ENCODE results near the gene GAS5.

Gene GAS5

DNA sequence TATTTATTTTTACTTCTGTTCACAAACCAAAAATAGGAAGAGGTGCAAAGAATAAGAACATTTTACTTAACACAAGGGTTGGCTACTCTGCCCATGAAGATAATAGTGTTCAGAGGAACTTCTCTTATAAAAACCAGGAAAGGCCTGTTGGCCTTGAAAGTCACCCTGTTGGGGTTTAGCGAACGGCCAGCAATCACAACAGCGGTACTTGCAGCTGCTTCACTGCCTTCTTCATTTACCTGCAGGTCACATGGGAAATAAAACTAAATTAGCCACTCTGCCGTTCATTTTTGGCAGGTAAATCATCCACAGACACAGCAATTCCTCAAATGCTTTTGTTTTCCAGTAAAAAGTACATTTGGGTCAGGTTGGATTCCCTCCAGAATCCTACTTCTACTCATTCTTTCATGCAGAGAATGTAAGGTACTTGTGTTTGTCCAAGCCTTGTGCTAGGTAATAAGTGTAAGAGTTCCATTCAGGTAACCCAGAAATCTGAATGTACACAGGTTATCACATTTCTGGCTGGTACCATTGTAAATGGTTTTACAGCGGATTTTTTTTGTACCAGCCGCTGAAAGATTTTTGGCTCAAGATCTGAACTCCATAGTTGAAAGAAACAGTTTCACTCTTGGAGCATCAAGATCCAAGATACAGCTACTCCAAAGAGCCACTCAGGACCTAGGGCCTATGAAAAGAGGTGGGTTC, 36.2 kb upstream of the GAS5 start:
- Histone ChIP-seq H3K4ac (ENCODE audit: low read depth, low read length) (no peak overlapping the region), H3K56ac (ENCODE audit: low read length) (no peak overlapping the region), H3K18ac (ENCODE audit: low read length) (no peak overlapping the region), H2BK15ac (replicated peaks; ENCODE audit: low read depth) (no peak overlapping the region), H3K27me3 (ENCODE audit: insufficient read depth, low read length, poor library complexity) (no peaks in the 10 kb centered on the region), H3K36me3 (ENCODE audit: control insufficient read depth, insufficient read depth, low read length) (no peaks in the 10 kb centered on the region), H2BK5ac (ENCODE audit: low read length) (no peak overlapping the region), H3K9ac (ENCODE audit: low read length) (no peak overlapping the region), H2AK5ac (ENCODE audit: low read length) (no peak overlapping the region), H2BK120ac (ENCODE audit: low read depth, low read length) (no peak overlapping the region), H4K8ac (ENCODE audit: low read depth, low read length) (no peak overlapping the region), H3K79me2 (ENCODE audit: control insufficient read depth, insufficient read depth, low read length) (no peaks in the 10 kb centered on the region), H3K4me3 (ENCODE audit: low read length) (no peak overlapping the region), H3K79me1 (ENCODE audit: low read length) (peaks cover 1% of the 10 kb centered on the region), H3K4me2 (ENCODE audit: low read length) (no peak overlapping the region), H3K4me1 (ENCODE audit: control insufficient read depth, low read depth, low read length) (no peaks in the 10 kb centered on the region), H4K5ac (ENCODE audit: low read length) (no peak overlapping the region), H3K27ac (ENCODE audit: low read depth, low read length) (no peak overlapping the region), H3K23ac (ENCODE audit: low read length) (no peak overlapping the region)
- DNase-seq = no peak
- no CpG with 5 or more reads among the region's 6 CpGs for WGBS (ENCODE audit: extremely low coverage, insufficient coverage, low lambda C conversion rate)

- Histone ChIP-seq H3K79me2 (ENCODE audit: control insufficient read depth, insufficient read depth, low read length) (no peaks in the 10 kb centered on the region), H2BK120ac (ENCODE audit: low read depth, low read length) (no peak overlapping the region), H3K4me1 (ENCODE audit: control insufficient read depth, low read depth, low read length) (no peaks in the 10 kb centered on the region), H3K36me3 (ENCODE audit: control insufficient read depth, insufficient read depth, low read length) (no peaks in the 10 kb centered on the region), H3K9ac (ENCODE audit: low read length) (no peak overlapping the region), H4K8ac (ENCODE audit: low read depth, low read length) (no peak overlapping the region), H3K27me3 (ENCODE audit: insufficient read depth, low read length, poor library complexity) (no peaks in the 10 kb centered on the region), H3K4ac (ENCODE audit: low read depth, low read length) (no peak overlapping the region), H2BK5ac (ENCODE audit: low read length) (no peak overlapping the region), H4K5ac (ENCODE audit: low read length) (no peak overlapping the region), H3K79me1 (ENCODE audit: low read length) (peaks cover 1% of the 10 kb centered on the region), H3K4me3 (ENCODE audit: low read length) (no peak overlapping the region), H2AK5ac (ENCODE audit: low read length) (no peak overlapping the region), H3K18ac (ENCODE audit: low read length) (no peak overlapping the region), H3K4me2 (ENCODE audit: low read length) (no peak overlapping the region), H3K56ac (ENCODE audit: low read length) (no peak overlapping the region), H3K23ac (ENCODE audit: low read length) (no peak overlapping the region), H3K27ac (ENCODE audit: low read depth, low read length) (no peak overlapping the region), H2BK15ac (replicated peaks; ENCODE audit: low read depth) (no peak overlapping the region)
- DNase-seq = no peak
- 100% methylated on average over 1 of the region's 3 CpGs for WGBS (ENCODE audit: extremely low coverage, insufficient coverage, low lambda C conversion rate)
Observed at GRCh38 chr1:173900992-173901391, 33.2 kb upstream of the GAS5 start.

DNA sequence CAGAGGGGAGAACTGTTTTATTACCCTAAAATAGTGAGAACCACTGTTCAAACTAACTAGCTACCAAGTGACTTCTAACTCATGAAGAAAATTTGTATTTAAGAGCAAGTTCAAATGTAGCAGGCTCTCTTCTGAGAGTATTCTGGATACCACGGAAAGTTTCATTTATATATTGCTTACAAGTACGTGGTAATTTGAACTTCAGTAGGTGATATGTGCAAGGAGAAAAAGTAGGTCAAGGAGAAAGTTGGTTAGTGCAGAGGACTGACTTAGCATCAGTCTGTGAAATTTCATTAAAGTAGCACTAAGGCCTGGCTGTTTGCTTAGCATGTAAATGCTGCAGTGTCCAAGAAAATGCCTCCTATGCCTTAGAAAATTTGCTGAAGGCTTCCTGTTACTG, 32.6 kb upstream of the GAS5 start:
- no CpG with 5 or more reads among the region's 2 CpGs for WGBS (ENCODE audit: extremely low coverage, insufficient coverage, low lambda C conversion rate)

GRCh38 chr1:173894189-173894588, 26.4 kb upstream of the GAS5 start:
- Histone ChIP-seq H4K8ac (ENCODE audit: low read depth, low read length) (no peak overlapping the region), H4K5ac (ENCODE audit: low read length) (no peak overlapping the region), H3K4me2 (ENCODE audit: low read length) (no peak overlapping the region), H3K36me3 (ENCODE audit: control insufficient read depth, insufficient read depth, low read length) (no peaks in the 10 kb centered on the region), H2BK15ac (replicated peaks; ENCODE audit: low read depth) (no peak overlapping the region), H2AK5ac (ENCODE audit: low read length) (no peak overlapping the region), H2BK120ac (ENCODE audit: low read depth, low read length) (no peak overlapping the region), H3K27ac (ENCODE audit: low read depth, low read length) (no peak overlapping the region), H2BK5ac (ENCODE audit: low read length) (no peak overlapping the region), H3K79me2 (ENCODE audit: control insufficient read depth, insufficient read depth, low read length) (no peaks in the 10 kb centered on the region), H3K4me3 (ENCODE audit: low read length) (no peak overlapping the region), H3K4ac (ENCODE audit: low read depth, low read length) (no peak overlapping the region), H3K27me3 (ENCODE audit: insufficient read depth, low read length, poor library complexity) (no peaks in the 10 kb centered on the region), H3K9ac (ENCODE audit: low read length) (no peak overlapping the region), H3K18ac (ENCODE audit: low read length) (no peak overlapping the region), H3K23ac (ENCODE audit: low read length) (no peak overlapping the region), H3K56ac (ENCODE audit: low read length) (no peak overlapping the region), H3K4me1 (ENCODE audit: control insufficient read depth, low read depth, low read length) (no peaks in the 10 kb centered on the region), H3K79me1 (ENCODE audit: low read length) (peaks cover 5% of the 10 kb centered on the region)
- WGBS (ENCODE audit: extremely low coverage, insufficient coverage, low lambda C conversion rate) = no CpG with 5 or more reads among the region's 3 CpGs
- DNase-seq = no peak

More for the DNA sequence above, 32.6 kb upstream of the GAS5 start:
- Histone ChIP-seq H2BK5ac (ENCODE audit: low read length) (no peak overlapping the region), H3K27ac (ENCODE audit: low read depth, low read length) (no peak overlapping the region), H3K9ac (ENCODE audit: low read length) (no peak overlapping the region), H3K4me3 (ENCODE audit: low read length) (no peak overlapping the region), H3K4me2 (ENCODE audit: low read length) (no peak overlapping the region), H3K4ac (ENCODE audit: low read depth, low read length) (no peak overlapping the region), H2BK120ac (ENCODE audit: low read depth, low read length) (no peak overlapping the region), H3K4me1 (ENCODE audit: control insufficient read depth, low read depth, low read length) (no peaks in the 10 kb centered on the region), H3K79me1 (ENCODE audit: low read length) (peaks cover 3% of the 10 kb centered on the region), H3K23ac (ENCODE audit: low read length) (no peak overlapping the region), H3K79me2 (ENCODE audit: control insufficient read depth, insufficient read depth, low read length) (no peaks in the 10 kb centered on the region), H4K8ac (ENCODE audit: low read depth, low read length) (no peak overlapping the region), H3K27me3 (ENCODE audit: insufficient read depth, low read length, poor library complexity) (no peaks in the 10 kb centered on the region), H4K5ac (ENCODE audit: low read length) (no peak overlapping the region), H2AK5ac (ENCODE audit: low read length) (no peak overlapping the region), H3K36me3 (ENCODE audit: control insufficient read depth, insufficient read depth, low read length) (no peaks in the 10 kb centered on the region), H3K18ac (ENCODE audit: low read length) (no peak overlapping the region), H2BK15ac (replicated peaks; ENCODE audit: low read depth) (no peak overlapping the region), H3K56ac (ENCODE audit: low read length) (no peak overlapping the region)
- no peak for DNase-seq

DNA sequence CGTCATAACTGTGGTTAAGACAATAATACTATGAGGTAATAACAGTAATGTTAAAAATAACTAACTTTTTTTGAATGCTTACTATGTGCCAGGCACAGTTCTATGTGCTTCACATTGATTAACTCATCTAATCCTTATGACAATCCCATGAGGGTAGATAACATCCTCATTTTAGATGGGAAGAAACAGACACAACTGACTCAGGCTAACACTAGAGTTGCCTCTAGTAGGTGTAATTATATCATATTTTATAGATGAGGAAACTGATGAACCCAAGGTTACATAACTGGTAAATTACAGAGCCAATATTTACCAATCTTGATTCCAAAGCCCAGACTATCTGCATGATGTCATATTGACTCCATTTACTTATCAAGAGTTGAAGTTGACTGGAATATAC, 25.8 kb upstream of the GAS5 start:
- Histone ChIP-seq H3K56ac (ENCODE audit: low read length) (no peak overlapping the region), H3K4me1 (ENCODE audit: control insufficient read depth, low read depth, low read length) (no peaks in the 10 kb centered on the region), H3K23ac (ENCODE audit: low read length) (no peak overlapping the region), H3K79me1 (ENCODE audit: low read length) (peaks cover 6% of the 10 kb centered on the region), H4K5ac (ENCODE audit: low read length) (no peak overlapping the region), H3K9ac (ENCODE audit: low read length) (no peak overlapping the region), H3K4ac (ENCODE audit: low read depth, low read length) (no peak overlapping the region), H3K18ac (ENCODE audit: low read length) (no peak overlapping the region), H4K8ac (ENCODE audit: low read depth, low read length) (no peak overlapping the region), H3K27ac (ENCODE audit: low read depth, low read length) (no peak overlapping the region), H3K4me2 (ENCODE audit: low read length) (no peak overlapping the region), H3K36me3 (ENCODE audit: control insufficient read depth, insufficient read depth, low read length) (no peaks in the 10 kb centered on the region), H2BK5ac (ENCODE audit: low read length) (no peak overlapping the region), H3K4me3 (ENCODE audit: low read length) (no peak overlapping the region), H3K79me2 (ENCODE audit: control insufficient read depth, insufficient read depth, low read length) (no peaks in the 10 kb centered on the region), H2BK120ac (ENCODE audit: low read depth, low read length) (no peak overlapping the region), H2AK5ac (ENCODE audit: low read length) (no peak overlapping the region), H3K27me3 (ENCODE audit: insufficient read depth, low read length, poor library complexity) (no peaks in the 10 kb centered on the region), H2BK15ac (replicated peaks; ENCODE audit: low read depth) (no peak overlapping the region)
- no peak for DNase-seq
- no CpG with 5 or more reads among the region's 1 CpG for WGBS (ENCODE audit: extremely low coverage, insufficient coverage, low lambda C conversion rate)

GRCh38 chr1:173889885-173890284, 22.1 kb upstream of the GAS5 start:
- H3K9ac ChIP-seq (ENCODE audit: low read length) = no peak overlapping the region
- H3K23ac ChIP-seq (ENCODE audit: low read length) = no peak overlapping the region
- no peak for DNase-seq
- peaks cover 2% of the 10 kb centered on the region for H3K36me3 ChIP-seq (ENCODE audit: control insufficient read depth, insufficient read depth, low read length)
- H3K18ac ChIP-seq (ENCODE audit: low read length) = no peak overlapping the region
- no peak overlapping the region for H2BK120ac ChIP-seq (ENCODE audit: low read depth, low read length)
- H3K4me2 ChIP-seq (ENCODE audit: low read length) = no peak overlapping the region
- no peak overlapping the region for H4K8ac ChIP-seq (ENCODE audit: low read depth, low read length)
- H4K5ac ChIP-seq (ENCODE audit: low read length) = no peak overlapping the region
- no peak overlapping the region for H2BK5ac ChIP-seq (ENCODE audit: low read length)
- peaks cover 6% of the 10 kb centered on the region for H3K79me1 ChIP-seq (ENCODE audit: low read length)
- H3K4ac ChIP-seq (ENCODE audit: low read depth, low read length) = no peak overlapping the region
- no peaks in the 10 kb centered on the region for H3K79me2 ChIP-seq (ENCODE audit: control insufficient read depth, insufficient read depth, low read length)
- H3K27ac ChIP-seq (ENCODE audit: low read depth, low read length) = no peak overlapping the region
- H3K4me1 ChIP-seq (ENCODE audit: control insufficient read depth, low read depth, low read length) = no peaks in the 10 kb centered on the region
- H2BK15ac ChIP-seq (replicated peaks; ENCODE audit: low read depth) = no peak overlapping the region
- no peaks in the 10 kb centered on the region for H3K27me3 ChIP-seq (ENCODE audit: insufficient read depth, low read length, poor library complexity)
- no CpG with 5 or more reads among the region's 2 CpGs for WGBS (ENCODE audit: extremely low coverage, insufficient coverage, low lambda C conversion rate)
- no peak overlapping the region for H3K4me3 ChIP-seq (ENCODE audit: low read length)
- H3K56ac ChIP-seq (ENCODE audit: low read length) = no peak overlapping the region
- no peak overlapping the region for H2AK5ac ChIP-seq (ENCODE audit: low read length)

All from mesendoderm (in vitro differentiated cells).